ENCODE results near the gene TMEM51.

Gene TMEM51

DNA sequence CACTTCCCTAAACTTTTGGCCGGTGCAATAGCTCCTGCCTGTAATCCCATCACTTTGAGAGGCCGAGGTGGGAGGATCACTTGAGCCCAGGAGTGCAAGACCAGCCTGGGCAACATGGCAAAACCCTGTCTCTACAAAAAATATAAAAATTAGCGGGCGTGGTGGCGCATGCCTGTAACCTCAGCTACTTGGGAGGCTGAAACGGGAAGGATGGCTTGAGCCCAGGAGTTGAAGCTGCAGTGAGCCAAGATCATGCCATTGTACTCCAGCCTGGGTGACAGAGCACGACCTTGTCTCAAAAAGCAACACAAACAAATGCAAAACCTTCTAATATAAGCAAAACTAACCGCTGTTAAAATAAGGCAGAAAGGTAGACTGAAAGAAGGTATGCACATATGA, 25.9 kb downstream of the TMEM51 start:
- no peak for DNase-seq

DNA sequence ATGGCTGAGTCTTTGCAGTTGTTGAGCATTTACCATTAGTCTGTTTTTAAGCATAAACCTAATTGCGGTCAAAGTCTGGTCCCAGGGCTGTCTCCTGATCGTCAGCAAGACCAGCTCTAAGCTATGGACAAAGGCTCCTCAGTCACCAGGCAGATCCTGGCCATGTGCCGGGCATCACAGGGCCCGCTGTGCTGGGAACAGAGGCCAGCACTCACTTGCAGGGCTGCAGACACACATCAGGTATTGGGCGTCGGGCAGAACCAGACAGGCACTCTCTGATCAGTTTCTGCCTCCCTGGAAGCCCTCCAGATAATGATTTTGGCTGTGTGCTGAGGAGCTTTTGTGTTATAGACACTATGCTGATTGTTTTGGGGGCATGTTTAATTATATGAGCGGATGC, 26.6 kb downstream of the TMEM51 start:
- no peak for DNase-seq

DNA sequence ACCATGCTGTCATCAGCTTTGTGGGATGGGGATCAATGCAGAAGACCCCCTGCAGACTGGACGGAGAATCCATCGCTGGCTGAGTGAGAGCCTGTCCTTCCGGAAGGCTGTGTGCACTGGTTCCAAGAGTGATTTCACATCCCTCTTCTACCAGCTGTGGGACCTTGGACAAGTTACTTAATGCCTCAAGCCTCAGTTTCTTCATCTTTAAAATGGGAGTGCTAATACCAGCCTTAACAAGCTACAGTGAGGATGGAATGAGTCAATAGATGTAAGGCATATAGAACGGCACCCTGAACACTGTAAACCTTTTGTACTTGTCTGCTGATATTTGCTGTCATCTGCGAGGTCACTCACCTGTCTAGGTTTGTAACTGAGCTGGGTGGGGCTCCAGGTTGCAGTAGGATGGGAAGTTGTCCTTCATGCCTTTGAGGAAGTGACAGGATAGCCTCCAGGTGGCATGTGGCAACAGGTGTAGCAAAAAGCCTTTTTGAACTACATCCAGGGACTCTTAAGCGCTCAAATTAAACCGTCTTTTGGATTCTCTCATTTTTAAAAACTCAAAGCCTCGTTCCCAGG, 27.5 kb downstream of the TMEM51 start:
- DNase-seq: no peak

DNA sequence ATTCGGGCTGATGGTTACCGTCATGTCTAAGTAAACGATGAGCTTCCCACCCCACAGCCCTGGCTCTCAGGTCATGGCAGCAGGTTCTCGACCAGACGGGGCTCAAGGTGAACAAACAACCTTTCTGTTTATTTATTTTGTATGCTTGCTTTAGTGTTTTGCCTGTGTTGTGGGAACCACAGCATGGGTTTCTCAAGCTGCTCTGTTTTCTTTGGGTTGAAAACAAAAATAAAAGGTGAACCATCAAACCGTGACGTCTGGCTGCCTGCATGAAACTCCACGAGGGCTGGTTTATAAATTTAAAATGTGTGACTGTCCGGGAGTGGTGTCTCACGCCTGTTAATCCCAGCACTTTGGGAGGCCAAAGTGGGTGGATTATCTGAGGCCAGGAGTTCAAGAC, 28.0 kb downstream of the TMEM51 start:
- DNase-seq: no peak

GRCh38 chr1:15184436-15185241, 31.1 kb downstream of the TMEM51 start:
- DNase-seq: no peak

GRCh38 chr1:15185617-15186016, 32.1 kb downstream of the TMEM51 start:
- DNase-seq: no peak

DNA sequence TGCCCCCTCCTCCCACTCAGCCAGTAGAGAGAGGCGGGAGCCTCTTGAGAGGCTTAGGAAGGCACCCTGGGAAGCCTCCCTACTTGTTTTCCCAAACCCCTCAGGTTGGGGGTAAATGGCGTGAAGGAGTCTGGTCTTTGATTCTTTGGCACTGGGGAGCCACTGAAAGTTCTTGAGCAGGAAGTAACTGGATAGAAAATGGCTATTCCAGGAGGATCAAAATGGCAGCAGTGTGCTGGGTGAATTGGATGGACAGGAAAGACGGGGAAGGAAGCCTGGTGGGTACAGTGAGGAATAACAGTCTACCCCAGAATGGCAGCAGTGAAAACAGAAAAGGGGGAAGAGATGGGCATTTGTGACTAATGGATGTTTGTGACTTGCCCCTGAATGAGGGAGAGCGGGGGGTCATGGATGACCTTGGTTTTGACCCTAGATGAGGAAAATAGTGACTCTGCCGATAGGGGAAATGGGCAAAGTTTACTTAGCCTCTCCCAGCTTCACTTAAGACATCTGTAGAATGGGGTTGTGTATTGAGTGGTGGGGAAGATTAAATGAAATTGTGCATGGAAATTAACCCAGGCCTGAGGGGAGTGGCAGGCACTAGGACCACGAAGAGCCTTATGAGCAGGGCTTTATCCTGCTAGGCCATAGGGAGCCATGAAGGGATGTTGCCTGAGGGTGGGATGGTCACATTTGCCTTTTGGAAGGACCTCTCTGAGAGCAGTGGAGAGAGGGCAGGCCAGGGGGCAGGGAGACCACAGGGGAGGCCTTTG, 32.7 kb downstream of the TMEM51 start:
- no peak for DNase-seq

DNA sequence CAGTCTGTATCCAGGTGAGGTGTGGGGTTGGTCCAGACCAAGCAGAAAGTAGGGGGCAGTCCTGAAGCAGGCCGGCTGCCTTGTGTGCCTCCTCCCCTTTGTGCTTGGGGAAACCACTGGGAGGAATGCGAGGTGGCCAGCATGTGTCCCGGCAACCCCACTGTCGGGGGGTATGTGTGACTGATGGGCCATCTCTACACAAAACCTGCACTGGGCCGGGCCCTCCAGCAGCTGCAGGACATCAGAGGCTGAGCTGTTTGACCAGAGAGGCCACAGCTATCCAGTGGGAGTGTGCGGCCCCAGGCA, 33.3 kb downstream of the TMEM51 start:
- no peak for DNase-seq

- no peak for DNase-seq
Observed at GRCh38 chr1:15187175-15188129, 33.9 kb downstream of the TMEM51 start.

- no peak for DNase-seq
Observed at GRCh38 chr1:15188130-15188524, 34.6 kb downstream of the TMEM51 start.

GRCh38 chr1:15188678-15189077, 35.1 kb downstream of the TMEM51 start:
- DNase-seq: no peak

DNA sequence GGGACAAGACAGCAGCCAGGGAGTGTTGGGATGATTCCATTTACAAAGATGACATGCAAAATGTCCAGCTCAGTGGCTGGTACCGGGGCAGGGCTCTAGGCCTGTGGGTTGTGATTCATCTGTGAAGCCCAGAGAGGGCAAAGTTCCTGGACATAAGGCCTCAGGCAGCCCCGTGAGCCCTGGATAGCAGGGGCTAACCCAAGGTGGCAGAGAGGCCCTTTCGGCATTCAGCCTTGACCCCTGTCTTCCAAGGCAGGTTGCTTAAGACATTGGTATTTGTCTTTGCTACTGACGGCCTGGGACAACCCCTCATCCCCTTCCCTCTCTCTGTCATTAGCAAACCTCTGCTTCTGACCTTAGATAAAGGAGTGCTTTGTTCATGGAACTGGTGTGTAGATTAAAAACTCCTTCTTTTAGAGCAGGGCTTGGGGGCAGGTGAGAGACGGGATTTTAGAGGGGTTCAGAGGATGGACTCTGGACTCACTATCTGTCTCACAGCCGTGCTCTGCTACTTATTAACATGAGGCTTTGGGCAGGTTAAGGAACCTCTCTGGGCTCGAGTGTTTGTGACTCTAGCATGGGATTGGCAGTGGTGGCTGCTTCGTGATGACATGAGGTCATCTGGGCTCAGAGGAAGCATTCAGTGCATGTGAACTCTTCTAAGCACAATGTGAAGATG, 36.3 kb downstream of the TMEM51 start:
- no peak for DNase-seq

GRCh38 chr1:15191267-15191666, 37.7 kb downstream of the TMEM51 start:
- no peak for DNase-seq

DNA sequence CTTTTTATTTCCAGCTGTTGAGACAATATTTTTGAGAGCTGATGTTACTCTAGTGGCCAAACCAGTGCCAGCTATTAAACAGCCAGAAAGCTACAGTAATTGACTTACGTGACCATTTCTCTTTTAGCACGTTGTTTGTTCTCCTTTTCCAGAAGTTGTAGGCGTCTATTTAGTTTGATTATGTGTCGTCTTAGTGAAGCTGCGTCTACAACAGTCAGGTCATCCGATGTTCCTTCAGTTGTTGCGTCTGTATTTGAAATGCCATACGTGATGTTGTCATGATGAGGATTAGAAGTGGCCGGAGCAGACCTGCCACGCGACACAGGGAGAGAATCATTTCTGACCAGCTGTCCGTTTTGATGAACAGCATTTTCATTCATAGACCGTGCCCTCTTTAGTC, 38.2 kb downstream of the TMEM51 start:
- no peak for DNase-seq

DNA sequence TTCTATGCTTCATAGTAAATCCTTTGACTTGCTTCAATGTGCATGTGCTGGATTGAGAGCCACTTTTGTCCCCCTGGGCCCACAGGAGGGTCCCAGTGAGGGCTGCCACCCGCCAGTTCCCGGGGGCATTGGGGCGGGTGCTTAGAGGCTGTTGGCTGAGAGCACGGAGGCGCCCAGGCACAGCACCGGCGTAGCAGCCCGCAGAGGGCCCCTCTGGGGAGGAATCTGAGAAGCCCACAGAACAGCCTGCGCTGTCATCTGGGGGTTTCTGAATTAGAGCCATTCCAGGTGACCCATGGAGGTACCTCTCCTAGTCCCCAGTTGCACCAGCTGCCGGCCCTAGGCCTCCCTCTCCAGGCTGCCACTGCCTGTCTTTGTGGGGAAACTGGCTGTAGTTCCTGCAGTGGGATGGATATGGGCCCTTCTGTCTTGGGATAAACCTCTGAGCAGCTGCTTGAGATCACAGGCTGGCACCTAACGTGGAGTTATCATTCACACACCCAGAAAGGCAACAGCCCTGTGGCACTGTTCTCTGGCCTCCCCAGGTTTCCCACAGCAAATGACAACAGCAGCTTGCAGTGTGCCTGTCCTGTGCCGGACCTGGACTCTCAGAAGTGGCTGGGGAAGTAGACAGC, 39.5 kb downstream of the TMEM51 start:
- no peak for DNase-seq

DNA sequence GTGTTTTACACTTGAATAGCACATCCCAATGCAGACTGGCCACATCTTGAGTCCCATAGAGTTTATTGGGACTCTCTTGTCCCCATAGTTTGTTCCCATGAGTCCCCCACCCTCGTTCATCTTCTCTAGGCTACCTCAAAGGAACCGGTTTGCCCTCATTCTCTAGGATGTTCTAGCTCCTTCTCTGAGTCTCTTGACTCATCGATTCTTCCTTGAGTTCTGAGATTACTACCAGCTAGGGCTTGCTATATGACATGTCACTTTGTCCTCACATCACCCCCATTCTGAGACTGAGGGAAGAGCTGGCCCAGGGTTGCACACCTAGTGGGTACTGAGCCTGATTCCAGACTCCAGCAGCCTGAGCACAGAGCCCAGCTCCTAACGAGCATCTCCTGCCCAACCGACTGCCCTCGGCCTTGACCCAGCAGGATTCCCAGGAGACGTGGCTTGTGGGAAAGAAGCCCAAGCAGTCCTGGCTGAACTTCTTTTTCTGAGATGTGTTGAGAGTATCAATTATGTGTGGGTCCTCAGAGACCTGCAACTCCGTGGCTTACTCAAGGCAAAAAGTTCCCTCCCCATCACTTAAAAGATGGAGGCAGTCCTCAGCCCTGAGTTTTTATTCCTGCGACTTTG, 42.0 kb downstream of the TMEM51 start:
- DNase-seq: no peak

DNA sequence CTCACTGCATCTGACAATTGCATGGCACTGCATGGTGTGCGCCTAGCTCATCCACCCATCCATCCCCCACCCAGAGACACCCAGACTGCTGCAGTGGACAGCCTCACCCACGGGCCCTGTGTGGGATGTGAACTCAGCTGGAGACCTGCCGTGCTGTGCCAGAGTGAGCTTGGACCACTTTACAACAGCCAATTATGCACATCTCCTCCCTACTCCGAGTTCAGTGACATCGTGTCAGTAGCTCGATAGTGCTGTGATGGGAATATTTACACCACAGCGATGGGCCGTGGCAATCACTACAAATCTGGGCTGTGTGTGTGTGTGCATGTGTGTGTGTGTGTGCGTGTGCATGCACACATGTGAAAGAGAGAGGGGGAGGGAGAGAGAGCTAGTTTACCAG, 42.5 kb downstream of the TMEM51 start:
- no peak for DNase-seq

DNA sequence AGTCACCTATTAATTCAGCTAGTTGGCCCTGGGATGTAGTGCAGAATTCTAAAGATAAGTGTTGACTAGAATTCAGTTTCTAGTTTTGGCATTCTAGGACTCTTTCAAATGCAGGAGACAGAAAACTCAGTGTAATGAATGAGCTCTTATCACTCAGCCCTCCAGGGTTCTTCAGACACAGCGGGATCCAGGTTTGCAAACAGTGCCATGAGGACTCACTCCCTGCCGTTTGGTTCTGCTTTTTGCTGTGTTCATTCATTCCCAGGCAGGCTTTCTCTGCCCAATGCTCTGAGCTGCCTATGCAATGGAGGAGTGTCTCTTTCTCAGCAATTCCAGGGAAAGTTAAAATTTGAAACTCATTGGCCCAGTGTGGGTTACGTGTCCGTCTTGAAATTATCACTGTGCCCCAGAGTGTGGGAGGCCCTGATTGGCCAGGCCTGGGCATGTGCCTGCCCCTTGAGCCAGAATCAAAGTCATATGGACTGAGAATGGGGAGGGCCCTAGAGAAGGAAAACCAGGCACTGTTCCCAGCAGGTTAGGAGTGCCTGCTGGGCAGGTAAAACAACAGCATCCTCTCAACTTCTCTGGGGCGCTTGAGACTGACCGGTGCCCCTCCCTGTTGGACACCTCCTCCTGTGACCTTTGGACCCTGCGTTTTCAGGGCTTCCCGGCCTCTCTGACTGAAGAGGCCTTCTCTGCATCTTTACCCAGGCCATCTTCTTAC, 43.4 kb downstream of the TMEM51 start:
- DNase-seq: no peak

- no peak for DNase-seq
Observed at GRCh38 chr1:15197591-15198447, 44.3 kb downstream of the TMEM51 start.

DNA sequence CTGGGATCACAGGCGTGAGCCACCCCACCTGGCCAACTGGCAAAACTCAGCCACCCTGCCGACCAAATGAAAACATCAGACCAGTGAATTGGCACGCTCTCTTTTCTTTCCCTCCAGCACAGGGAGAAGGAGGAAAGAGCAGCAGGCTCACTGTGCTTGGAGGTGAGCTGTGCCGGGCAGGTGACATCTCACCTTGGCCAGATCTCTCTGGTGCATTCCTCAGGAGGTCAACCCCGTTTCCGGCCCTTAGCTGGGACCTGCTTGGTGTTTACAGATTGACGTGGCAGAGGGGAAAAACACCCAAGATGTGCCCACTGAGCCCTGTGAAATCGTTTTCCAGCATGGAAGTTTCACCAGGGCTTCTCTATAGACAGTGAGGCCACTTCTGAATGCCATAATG, 45.1 kb downstream of the TMEM51 start:
- DNase-seq: no peak
